Left colon (tissue), 2 donors: ENCODE measurements around the gene UGT2A1. TPM values are rescaled to one million over a fixed set of nuclear protein-coding genes. Genes with fewer than 3 reads are reported as not detected.
"Not testable (repeated sequence)": the region's sequence is repeated elsewhere in the genome, so short reads cannot be mapped to it uniquely, and the experiment has no call there.

Source experiments
- ATAC-seq: fragments of 200-7000 bp; cut with Tn5 transposase; one replicate; pipeline ENCODE4 v1.9.1; 2020; ENCODE audit warnings: mild to moderate bottlenecking, moderate library complexity
- DNase-seq, 2 donors: peaks; one replicate each; pipeline ENCODE4 v3.0.0-alpha.2; 2020
- intact Hi-C, 2 donors: fragments of 100-400 bp; cut with DNase I in 1 of 2; cut with micrococcal nuclease in 1 of 2; formaldehyde crosslinking; loops; one replicate each; pipeline versions ENCODE4 v1.11.2 to v1.14.0; 2022; cut with DNase I, micrococcal nuclease
- long read RNA-seq: library from polyadenylated mRNA; unstranded; transcript quantifications from one replicate; pipeline ENCODE4 v2.0.0, GENCODE V29; 2021
- total RNA-seq, 2 donors: library from RNA; stranded (reverse); fragmentation: NEBNext Ultra II Directional; extraction: Animal tissue kit (Norgen Biotek cat#: 25700); gene quantifications; one replicate each; pipeline ENCODE4 v1.2.1, GENCODE V29; 2021
- donor health status: DM: no; HTN: no; CAD: no.
- donor health status: DM: yes; HTN: yes; CAD: no.

UGT2A1 gene
- total RNA-seq: not detected
- long read RNA-seq: 0 reads

DNA sequence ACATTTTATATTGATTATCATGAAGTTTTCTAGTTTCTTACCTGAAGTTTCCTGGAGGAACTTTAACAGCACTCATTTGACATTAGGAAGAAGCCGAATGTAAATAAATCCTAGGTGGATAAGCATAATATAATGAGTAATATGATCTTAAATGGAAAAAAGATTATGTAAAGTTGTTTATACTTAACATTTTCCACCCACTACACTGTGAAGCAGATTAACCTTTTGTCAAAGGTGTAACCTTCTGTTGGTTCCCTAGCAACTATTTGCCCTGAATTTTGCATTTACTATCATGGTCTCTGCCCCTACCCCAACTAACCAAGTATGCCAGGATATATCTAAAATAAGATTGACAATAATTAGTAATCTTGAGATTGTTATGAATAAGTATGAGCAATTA is at the start of gene UGT2A1:
Gene UGT2A1 (minus strand): TSS at position 101 of the 400 bp plus-strand sequence. CDS start 5,603 bp downstream, outside the sequence.
- intact Hi-C loops: no loop called here
- ATAC-seq (no peak), DNase-seq (no peak)

DNA sequence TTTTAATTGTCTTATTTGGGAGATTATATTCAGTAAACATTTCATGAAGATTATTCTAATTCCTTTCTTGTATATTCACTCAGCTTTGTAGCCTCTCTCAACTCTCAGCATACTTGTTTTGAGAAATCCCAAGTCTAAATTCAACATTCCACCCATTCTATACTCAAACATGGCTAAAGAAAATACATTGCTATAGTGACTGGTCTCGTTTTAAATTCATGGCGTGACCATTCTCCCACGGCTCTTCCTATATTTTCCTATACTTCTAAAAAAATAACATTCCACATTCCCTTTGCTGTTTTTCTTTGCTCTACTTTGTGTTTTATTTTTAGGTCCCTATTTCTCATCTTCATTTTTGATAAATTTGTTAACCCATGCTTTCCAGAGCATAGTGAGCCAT is 49.2 kb upstream of the UGT2A1 start:
- DNase-seq: no peak
- intact Hi-C loops: no loop called here
- no peak for ATAC-seq

DNA sequence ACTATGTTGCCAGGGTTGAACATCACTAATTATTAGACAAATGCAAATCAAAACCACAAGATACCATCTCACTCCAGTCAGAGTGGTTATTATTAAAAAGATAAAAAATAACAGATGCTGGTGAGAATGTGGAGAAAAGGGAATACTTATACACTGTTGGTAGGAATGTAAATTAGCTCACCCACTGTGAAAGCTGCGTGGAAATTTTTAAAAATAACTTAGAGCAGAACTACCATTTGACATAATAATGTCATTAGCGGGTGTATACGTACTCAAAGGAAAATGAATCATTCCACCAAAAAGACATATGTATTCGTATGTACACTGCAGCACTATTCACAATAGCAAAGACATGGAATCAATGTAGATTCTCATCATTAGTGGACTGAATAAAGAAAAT is 48.6 kb upstream of the UGT2A1 start:
- intact Hi-C loops: no loop called here
- DNase-seq: no peak
- no peak for ATAC-seq

DNA sequence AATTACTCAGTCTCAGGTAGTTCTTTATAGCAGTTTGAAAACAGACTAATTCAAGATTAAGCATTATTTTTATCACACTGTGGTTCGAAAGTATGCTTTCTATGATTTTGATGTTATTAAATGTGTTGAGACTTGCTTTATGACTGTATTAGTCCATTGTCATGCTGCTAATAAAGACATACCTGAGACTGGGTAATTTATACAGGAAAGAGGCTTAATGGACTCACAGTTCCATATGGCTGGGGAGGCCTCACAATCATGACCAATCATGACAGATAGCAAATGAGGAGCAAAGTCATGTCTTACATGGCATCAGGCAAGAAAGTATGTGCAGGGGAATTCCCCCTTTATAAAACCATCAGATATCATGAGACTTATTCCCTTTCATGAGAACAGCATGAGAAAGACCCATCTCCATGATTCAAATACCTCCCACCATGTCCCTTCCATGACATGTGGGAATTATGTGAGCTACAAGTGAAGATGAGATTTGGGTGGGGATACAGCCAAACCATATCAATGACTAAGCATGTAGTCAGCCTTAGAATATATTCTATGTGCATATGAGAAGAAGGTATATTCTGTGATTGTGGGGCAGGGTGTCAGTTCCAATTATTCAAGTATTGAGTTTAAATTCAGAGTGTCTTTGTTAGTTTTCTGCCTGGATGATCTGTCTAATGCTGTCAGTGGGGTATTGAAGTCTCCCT is 44.6 kb upstream of the UGT2A1 start:
- intact Hi-C loops: no loop called here
- DNase-seq (no peak), ATAC-seq (no peak)

DNA sequence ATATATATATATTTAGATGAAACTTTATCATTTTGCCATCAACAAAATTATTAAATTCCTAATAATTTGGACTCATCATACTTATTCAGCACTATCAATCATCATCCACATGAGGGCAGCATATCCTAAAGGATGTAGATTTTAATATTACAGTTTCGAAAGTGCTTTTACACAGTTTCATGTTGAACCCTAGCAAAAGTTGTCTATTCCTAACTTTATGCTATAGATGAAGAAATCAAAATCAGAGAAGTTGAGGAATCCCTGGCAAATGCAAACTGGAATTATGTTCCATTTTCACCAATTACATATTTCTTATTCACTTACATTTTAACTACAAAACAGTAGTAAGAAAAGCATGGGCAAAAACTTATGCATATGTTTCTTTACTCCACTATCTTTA is 36.6 kb upstream of the UGT2A1 start:
- ATAC-seq: peak; percentile 64
- intact Hi-C loops: no loop called here
- DNase-seq: no peak

DNA sequence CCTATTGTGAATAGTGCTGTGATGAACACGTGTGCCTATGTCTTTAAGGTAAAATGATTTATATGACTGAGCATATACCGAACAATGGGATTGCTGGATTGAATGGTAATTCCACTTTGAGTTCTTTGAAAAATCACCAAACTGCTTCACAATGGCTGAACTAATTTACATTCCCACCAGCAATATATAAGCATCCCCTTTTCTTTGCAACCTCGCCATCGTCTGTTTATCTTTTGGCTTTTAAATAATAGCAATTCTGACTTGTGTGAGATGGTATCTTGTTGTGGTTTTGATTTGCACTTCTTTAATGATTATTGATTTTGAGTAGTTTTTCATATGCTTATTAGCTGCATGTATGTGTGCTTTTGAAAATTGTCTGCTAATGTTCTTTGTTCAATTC is 31.8 kb upstream of the UGT2A1 start:
- ATAC-seq (no peak), DNase-seq (no peak)
- intact Hi-C loops: no loop called here

DNA sequence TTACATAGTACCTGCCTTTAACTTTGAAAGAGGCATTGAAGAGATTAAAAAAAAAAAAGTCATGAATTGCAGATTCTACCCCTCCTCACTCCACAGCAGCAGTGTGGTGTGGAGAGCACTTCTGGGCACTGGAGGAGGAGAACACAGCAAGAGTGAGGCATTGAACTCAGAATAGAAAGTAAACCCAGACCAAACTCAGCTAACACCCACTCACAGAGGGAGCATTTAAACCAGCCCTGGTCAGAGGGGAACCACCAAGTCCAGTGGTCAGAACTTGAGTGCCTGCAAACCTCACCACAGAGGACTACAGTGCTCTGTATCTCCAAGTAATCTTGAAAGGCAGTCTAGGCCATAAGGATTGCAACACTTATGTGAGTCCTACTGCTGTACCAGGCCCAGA is 15.6 kb upstream of the UGT2A1 start:
- intact Hi-C loops: no loop called here
- ATAC-seq: no peak

DNA sequence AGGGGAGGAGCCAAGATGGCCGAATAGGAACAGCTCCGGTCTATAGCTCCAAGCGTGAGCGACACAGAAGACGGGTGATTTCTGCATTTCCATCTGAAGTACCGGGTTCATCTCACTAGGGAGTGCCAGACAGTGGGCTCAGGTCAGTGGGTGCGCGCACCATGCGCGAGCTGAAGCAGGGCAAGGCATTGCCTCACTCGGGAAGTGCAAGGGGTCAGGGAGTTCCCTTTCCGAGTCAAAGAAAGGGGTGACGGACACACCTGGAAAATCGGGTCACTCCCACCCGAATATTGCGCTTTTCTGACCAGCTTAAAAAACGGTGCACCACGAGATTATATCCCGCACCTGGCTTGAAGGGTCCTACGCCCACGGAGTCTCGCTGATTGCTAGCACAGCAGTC is 11.0 kb upstream of the UGT2A1 start:
- ATAC-seq, DNase-seq, intact Hi-C loops: not testable (repeated sequence)

More for the DNA sequence above, 15.6 kb upstream of the UGT2A1 start:
- DNase-seq: no peak

DNA sequence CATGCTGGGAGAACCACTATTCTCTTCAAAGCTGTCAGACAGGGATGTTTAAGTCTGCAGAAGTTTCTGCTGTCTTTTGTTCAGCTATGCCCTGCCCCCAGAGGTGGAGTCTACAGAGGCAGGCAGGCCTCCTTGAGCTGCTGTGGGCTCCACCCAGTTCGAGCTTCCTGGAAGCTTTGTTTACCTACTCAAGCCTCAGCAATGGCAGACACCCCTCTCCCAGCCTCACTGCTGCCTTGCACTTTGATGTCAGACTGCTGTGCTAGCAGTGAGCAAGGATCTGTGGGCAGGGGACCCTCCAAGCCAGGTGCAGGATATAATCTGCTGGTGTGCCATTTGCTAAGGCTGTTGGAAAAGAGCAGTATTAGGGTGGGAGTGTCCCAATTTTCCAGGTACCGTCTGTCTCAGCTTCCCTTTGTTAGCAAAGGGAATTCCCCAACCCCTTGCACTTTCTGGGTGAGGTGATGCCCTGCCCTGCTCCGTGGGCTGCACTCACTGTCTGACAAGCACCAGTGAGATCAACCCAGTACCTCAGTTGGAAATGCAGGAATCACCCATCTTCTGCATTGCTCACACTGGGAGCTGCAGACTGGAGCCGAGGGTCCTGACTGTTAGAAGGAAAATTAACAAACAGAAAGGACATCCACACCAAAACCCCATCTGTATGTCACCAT is 8.2 kb upstream of the UGT2A1 start:
- ATAC-seq, DNase-seq, intact Hi-C loops: not testable (repeated sequence)

DNA sequence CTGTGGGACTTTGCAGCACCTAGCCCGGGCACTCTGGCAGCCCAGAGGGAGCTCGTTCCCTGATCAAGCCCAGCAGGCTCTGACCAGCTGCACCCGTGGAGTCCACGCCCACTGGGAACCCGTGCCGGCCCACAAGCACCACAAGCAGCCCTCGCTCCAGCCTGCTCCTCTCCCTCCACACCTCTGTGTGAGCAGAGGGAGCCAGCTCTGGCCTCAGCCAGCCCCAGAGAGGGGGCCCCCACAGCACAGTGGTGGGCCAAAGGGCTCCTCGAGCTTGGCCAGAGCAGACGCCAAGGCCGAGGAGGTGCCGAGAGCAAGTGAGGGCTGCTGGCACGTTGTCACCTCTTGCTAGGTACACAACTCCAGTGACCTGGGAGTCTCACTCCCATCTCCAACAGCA is 5.1 kb upstream of the UGT2A1 start:
- DNase-seq (no peak), ATAC-seq (no peak)
- intact Hi-C loops: no loop called here

DNA sequence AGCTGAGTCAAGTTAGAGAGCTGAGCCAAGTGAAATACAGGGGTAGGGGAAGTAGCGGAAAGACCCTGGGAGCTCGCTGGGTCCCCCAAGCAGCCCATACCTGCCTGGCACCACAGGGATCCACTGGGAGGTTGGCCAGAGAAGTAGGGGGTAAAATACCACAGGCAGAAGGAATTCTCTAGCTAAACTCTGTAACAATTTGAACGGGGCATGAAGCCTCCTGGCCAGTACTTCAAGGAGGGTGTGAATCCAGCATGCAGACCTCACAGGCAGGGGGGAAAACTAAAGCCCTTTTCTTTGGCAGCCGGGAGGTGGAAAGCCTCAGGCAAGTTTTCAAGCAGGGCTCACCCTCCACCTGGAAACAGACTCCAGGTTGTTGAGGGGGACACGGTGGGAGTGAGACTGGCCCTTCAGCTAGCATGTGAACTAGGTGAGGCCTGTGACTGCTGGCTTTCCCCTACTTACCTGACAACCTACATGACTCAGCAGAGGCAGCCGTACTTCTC is 3.7 kb upstream of the UGT2A1 start:
- intact Hi-C loops: no loop called here
- ATAC-seq (no peak), DNase-seq (no peak)

DNA sequence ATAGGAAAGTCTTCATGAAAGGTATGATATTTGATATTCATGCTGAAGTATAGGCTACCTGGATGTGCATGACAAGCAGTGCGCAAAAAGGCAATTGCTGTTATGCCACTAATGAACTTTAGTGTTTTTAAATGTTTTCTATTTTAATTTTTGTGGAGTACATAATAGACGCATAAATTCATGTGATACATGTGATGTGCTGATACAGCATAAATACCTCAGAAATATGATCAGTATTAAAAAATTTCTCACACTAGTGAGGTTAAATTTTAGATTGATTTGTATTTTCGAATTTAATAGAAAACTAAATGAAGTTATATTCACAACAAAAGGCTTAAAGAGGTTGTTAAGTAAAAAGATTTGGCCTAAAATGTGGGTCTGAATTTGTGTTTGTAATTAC is 2.2 kb downstream of the UGT2A1 start:
- DNase-seq: no peak
- no peak for ATAC-seq
- intact Hi-C loops: no loop called here

DNA sequence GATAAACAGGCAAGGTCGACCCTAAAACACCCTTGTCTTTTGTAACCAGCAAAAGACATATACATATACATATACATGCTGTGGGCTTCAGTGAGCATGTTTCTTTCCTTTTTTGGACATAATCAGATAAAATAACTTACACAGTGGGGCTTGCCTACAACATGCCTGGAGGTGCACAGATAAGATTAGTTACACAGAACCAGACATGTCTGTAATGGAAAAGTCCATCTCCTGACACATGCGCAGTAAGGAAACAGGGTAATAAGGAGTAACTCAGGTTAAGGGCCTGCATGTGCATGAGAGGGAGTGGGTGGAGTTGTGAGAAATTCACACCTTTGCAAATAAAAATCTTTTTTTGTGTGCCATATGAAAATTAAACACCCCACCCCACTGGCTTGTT is 3.4 kb downstream of the UGT2A1 start:
- no peak for ATAC-seq
- DNase-seq: no peak
- intact Hi-C loops: no loop called here

DNA sequence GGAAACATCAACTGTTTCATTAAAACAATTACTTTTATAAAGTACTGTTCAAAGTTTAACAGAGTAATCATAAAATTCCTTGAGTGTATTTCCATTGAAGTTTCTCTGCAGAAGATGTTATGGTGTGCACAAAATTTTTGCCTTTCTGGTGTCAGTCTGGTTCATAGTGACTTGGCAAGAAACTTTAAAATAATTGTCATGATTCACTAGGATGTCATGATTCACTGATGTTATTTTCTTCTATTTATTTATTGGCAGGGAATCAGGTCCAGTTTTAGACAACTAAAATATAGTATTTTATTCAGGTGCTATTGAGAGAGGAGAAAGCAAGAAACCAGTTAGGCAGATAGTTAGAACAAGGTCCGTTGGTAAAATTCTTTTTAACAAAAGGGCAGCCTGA is 3.8 kb downstream of the UGT2A1 start:
- no peak for ATAC-seq
- no peak for DNase-seq
- intact Hi-C loops: no loop called here

DNA sequence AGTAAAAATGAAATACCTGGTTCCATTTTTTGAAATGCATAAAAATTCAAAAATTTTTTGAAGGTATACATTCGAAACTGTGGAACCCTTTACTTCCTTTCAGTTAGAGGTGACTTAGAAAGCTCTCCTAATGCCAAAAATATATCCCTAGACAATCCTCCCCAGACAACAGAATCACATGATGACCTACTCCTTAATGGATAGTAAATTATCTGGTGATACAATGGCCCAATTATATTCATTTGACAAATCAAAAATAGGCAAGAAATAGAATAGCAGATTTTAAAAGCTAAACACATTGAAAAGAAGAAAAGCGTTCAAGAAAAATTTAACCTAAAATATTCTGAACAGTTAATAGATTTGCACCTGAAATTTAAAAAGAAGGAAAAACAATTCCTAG is 10.1 kb downstream of the UGT2A1 start:
- ATAC-seq (no peak), DNase-seq (no peak)
- intact Hi-C loops: no loop called here

DNA sequence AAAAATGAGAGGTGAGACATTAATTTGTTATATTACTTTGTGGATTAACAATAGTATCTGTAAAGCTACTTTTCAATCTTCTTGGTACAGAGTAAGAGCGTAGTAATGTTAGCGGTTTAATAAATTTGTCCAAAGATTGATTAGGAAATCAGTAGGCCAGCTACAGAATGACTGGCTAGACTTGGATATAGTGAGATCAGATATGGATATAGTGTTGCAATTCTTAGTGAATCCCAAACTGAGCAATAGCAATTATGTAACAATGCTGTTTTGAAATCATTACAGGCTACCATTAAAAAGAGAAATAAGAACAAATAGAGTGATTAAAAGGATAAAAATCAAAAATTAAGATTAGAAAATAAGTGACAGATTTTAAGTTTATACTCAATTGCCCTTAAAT is 12.8 kb downstream of the UGT2A1 start:
- DNase-seq (no peak), ATAC-seq (no peak)
- intact Hi-C loops: no loop called here

DNA sequence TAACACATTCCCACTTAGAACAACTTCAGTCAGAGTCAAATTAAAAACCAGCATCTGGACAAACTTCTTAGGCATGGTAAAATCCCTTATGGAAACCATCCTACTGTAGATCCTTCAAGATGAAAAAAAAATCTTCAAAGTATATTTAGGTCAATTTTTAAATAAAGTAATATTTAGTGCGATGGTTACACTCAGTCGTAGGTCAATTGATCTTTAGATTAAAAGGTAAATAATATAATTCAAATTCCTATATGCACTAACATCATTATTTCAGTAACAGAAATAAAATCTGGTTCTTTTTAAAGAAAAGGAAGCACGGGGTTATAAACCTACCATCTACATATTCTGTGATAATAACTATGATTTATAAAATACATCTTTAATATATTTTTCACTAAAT is 13.5 kb downstream of the UGT2A1 start, which contains the start of gene UGT2A2:
Gene UGT2A2 (minus strand): TSS at position 101 of the 400 bp plus-strand sequence. CDS start 2 bp downstream, at position 99.
- ATAC-seq (no peak), DNase-seq (no peak)
- intact Hi-C loops: no loop called here

DNA sequence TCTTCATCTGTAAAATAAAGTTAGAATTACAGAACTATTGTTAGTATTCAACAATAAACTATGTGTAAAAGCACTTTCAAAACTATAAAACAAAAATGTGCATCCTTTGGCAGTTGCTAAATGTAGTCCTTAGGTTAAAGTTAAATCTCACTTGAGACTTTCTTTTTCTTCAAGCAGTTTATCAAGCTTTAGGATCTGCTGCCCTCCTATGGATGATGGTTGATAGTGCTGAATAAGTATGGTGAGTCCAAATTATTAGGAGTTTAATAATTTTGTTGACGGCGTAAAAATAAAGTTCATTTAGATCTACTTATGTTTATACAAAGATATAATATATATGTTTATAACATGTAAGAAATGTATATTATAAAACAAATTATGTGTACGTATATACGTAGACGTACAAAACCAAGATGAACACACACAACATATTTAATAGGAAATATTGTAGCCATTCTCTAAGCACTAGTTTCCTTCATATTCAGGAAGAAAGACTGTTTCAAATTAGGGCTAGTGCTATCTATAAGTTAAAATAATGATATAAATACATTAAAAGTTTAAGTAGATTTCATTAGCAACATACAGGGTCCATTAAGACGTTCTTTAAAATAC is 35.9 kb downstream of the UGT2A1 start:
- intact Hi-C loops: no loop called here
- DNase-seq: no peak
- no peak for ATAC-seq

DNA sequence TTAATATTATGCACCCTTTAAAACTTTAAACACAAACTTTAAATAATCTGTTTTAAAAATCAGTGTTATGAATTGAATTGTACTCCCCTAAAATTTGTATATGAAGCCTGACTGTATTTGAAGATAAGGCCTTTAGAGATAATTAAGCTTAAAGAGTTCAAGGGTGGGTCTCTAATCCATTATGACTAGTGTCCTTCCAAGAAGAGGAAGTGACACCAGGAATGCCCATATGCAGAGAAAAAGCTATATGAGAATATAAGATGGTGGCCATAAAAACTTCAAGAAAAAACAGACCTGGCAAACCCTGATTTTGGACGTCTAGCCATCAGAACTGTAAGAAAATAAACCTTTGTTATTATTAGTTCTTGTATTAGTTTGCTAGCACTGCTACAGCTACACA is 42.6 kb downstream of the UGT2A1 start:
- DNase-seq (no peak), ATAC-seq (no peak)
- intact Hi-C loops: no loop called here

DNA sequence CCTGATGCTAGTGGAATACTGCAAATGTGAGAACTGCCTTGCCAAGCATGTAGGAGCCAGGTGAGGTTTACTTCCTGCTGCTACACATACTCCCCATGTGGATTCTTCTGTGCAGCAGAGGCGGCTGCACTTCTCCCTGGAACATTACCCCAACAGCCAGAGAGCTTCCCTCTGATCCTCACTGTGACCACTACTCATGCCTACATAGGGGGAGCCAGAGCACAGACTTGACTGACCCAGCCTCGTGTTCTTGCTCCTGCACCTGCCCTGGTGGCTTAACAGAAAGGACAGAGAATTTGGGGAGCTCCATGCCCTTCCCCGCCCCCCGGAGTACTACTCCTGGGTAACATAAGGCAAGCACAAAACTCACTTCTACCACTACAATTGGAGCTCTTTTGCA is 52.0 kb downstream of the UGT2A1 start:
- intact Hi-C loops: no loop called here
- ATAC-seq (no peak), DNase-seq (no peak)
